Astrocyte (in vitro differentiated cells and primary cell): ENCODE data around the gene TOM1L2.

ENCODE experiments used
- EZH2 ChIP-seq: IDR thresholded peaks from 2 replicates; pipeline ENCODE4 v1.6.1; 2012; ENCODE audit warnings: mild to moderate bottlenecking, low read length, inconsistent platforms; ENCODE audit not compliant: insufficient read depth
- TF ChIP-seq, protein P1 (sequence below): IDR thresholded peaks from 2 replicates; pipeline ENCODE4 v1.5.1; 2011; ENCODE audit warnings: low read depth, mild to moderate bottlenecking, inconsistent platforms, low read length, moderate library complexity; ENCODE audit not compliant: insufficient read depth

GRCh38 chr17:17958982-17959381, 13.2 kb downstream of the TOM1L2 start:
- TF ChIP-seq, protein P1, sequence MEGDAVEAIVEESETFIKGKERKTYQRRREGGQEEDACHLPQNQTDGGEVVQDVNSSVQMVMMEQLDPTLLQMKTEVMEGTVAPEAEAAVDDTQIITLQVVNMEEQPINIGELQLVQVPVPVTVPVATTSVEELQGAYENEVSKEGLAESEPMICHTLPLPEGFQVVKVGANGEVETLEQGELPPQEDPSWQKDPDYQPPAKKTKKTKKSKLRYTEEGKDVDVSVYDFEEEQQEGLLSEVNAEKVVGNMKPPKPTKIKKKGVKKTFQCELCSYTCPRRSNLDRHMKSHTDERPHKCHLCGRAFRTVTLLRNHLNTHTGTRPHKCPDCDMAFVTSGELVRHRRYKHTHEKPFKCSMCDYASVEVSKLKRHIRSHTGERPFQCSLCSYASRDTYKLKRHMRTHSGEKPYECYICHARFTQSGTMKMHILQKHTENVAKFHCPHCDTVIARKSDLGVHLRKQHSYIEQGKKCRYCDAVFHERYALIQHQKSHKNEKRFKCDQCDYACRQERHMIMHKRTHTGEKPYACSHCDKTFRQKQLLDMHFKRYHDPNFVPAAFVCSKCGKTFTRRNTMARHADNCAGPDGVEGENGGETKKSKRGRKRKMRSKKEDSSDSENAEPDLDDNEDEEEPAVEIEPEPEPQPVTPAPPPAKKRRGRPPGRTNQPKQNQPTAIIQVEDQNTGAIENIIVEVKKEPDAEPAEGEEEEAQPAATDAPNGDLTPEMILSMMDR = no peak
- TF ChIP-seq EZH2 = no peak
